GM12878 (cell line): Measurements from ENCODE around the gene DAAM2. TPM values are rescaled to one million over a fixed set of nuclear protein-coding genes. Genes with fewer than 3 reads are reported as not detected.

Experiments
- ATAC-seq: fragments of 200-7000 bp; cut with Tn5 transposase; 3 replicates; pipeline ENCODE4 v1.9.1; 2020; ENCODE audit warnings: mild to moderate bottlenecking, moderate library complexity
- BruUV-seq: library from RNA; stranded (reverse); fragments of 400-500 nt; replicated peaks from 2 replicates; lab custom pipeline; 2021; lab: Mats Ljungman, UMichigan
- CTCF ChIA-PET: fragments of 300-600 bp; sonication (Branson Sonifier 250); formaldehyde crosslinking; extraction: SDS; loops from one replicate; lab custom pipeline; 2021; ENCODE audit warnings: inconsistent platforms; lab: Yijun Ruan, JAX
- POLR2A ChIA-PET: fragments of 350-600 bp; formaldehyde crosslinking; extraction: SDS; loops from one replicate; lab custom pipeline; 2021; ENCODE audit warnings: inconsistent platforms; lab: Charles Lee
- RAD21 ChIA-PET: fragments of 300-600 bp; sonication (Branson Sonifier 250); formaldehyde crosslinking; loops from one replicate; lab custom pipeline; 2023; ENCODE audit warnings: antibody characterized with exemption; ENCODE audit not compliant: unreplicated experiment; lab: Charles Lee
- SMC1A ChIA-PET: fragments of 300-600 bp; sonication (Branson Sonifier 250); formaldehyde crosslinking; loops from one replicate; lab custom pipeline; 2023; ENCODE audit not compliant: unreplicated experiment, uncharacterized antibody; lab: Charles Lee
- DNase-seq: peaks from one replicate; pipeline ENCODE4 v3.0.0-alpha.2; 2011; ENCODE audit warnings: low read depth, low spot score
- FAIRE-seq: peaks from 3 replicates; lab custom pipeline; 2011; peaks lifted over from hg19 to GRCh38; lab: Jason Lieb, UNC
- H2AFZ ChIP-seq: 2 replicates; pipeline ENCODE4 v1.6.0; 2011; ENCODE audit warnings: low read depth, low read length, control low read depth; ENCODE audit not compliant: control insufficient read depth
- H3K27ac ChIP-seq: 2 replicates; pipeline ENCODE4 v1.5.1; 2011; ENCODE audit warnings: control low read depth; ENCODE audit not compliant: control insufficient read depth, insufficient read depth
- H3K27me3 ChIP-seq, 2 experiments: replicated peaks in 1 of 2; 2 replicates each; pipeline versions ENCODE4 v1.6.0 to v1.6.1; 2011; ENCODE audit warnings: low read length in 1 of 2; ENCODE audit not compliant: control insufficient read depth in 2 of 2, insufficient read depth in 2 of 2
- H3K36me3 ChIP-seq, 2 experiments: 2 replicates each; pipeline ENCODE4 v1.5.1; 2011; ENCODE audit warnings: low read length in 1 of 2; ENCODE audit not compliant: control insufficient read depth in 2 of 2, insufficient read depth in 2 of 2
- H3K4me1 ChIP-seq: 2 replicates; pipeline ENCODE4 v1.6.1; 2011; ENCODE audit warnings: mild to moderate bottlenecking, low read length, moderate library complexity, mixed read lengths; ENCODE audit not compliant: control insufficient read depth, insufficient read depth
- H3K4me2 ChIP-seq: 2 replicates; pipeline ENCODE4 v1.6.0; 2011; ENCODE audit warnings: control low read depth; ENCODE audit not compliant: control insufficient read depth, insufficient read depth
- H3K4me3 ChIP-seq: fragments of 200-600 bp; sonication (generic); 2 replicates; pipeline ENCODE4 v1.5.1; 2016
- H3K79me2 ChIP-seq: 2 replicates; pipeline ENCODE4 v1.6.0; 2011; ENCODE audit warnings: low read length; ENCODE audit not compliant: control insufficient read depth, insufficient read depth
- H3K9ac ChIP-seq: 2 replicates; pipeline ENCODE4 v1.8.0; 2011; ENCODE audit warnings: low read length, control low read depth, mixed read lengths; ENCODE audit not compliant: control insufficient read depth, insufficient read depth
- H3K9me3 ChIP-seq: replicated peaks from 3 replicates; pipeline ENCODE4 v1.5.1; 2011; ENCODE audit warnings: mild to moderate bottlenecking, low read length; ENCODE audit not compliant: control insufficient read depth, insufficient read depth
- H4K20me1 ChIP-seq: 2 replicates; pipeline ENCODE4 v1.6.0; 2011; ENCODE audit not compliant: control insufficient read depth, insufficient read depth
- ATF2 ChIP-seq: IDR thresholded peaks from 2 replicates; pipeline ENCODE4 v1.6.1; 2012; ENCODE audit warnings: low read length, inconsistent platforms
- KAT2A ChIP-seq: conservative IDR thresholded peaks from 2 replicates; pipeline ENCODE4 v1.6.1; 2011; ENCODE audit warnings: low read depth, low read length; ENCODE audit not compliant: control insufficient read depth
- MYB ChIP-seq: fragments of 150-350 bp; IDR thresholded peaks from 2 replicates; pipeline ENCODE4 v1.6.1; 2014; ENCODE audit warnings: mild to moderate bottlenecking, low read depth, low read length, borderline replicate concordance
- NFXL1 ChIP-seq: fragments of 450-650 bp; IDR thresholded peaks from 2 replicates; pipeline ENCODE4 v1.6.1; 2017; ENCODE audit warnings: antibody characterized with exemption, mild to moderate bottlenecking, borderline replicate concordance
- NR2C1 ChIP-seq: fragments of 450-650 bp; IDR thresholded peaks from 2 replicates; pipeline ENCODE4 v1.6.1; 2017; ENCODE audit warnings: antibody characterized with exemption, mild to moderate bottlenecking, moderate library complexity
- PKNOX1 ChIP-seq: fragments of 450-650 bp; IDR thresholded peaks from 2 replicates; pipeline ENCODE4 v1.6.1; 2016; ENCODE audit warnings: mild to moderate bottlenecking
- POLR2AphosphoS5 ChIP-seq: IDR thresholded peaks from 2 replicates; pipeline ENCODE4 v1.6.1; 2011; ENCODE audit warnings: mild to moderate bottlenecking, low read length, inconsistent platforms
- RAD21 ChIP-seq: IDR thresholded peaks from 2 replicates; pipeline ENCODE4 v1.6.1; 2011; ENCODE audit warnings: mild to moderate bottlenecking, low read depth, low read length, moderate library complexity; ENCODE audit not compliant: insufficient read depth
- RBBP5 ChIP-seq: fragments of 200-600 bp; sonication (generic); conservative IDR thresholded peaks from 2 replicates; pipeline ENCODE4 v1.6.1; 2016
- RUNX3 ChIP-seq: IDR thresholded peaks from 2 replicates; pipeline ENCODE4 v1.6.1; 2012; ENCODE audit warnings: low read length, inconsistent platforms
- SKIL ChIP-seq: fragments of 450-650 bp; IDR thresholded peaks from 2 replicates; pipeline ENCODE4 v1.6.1; 2017; ENCODE audit warnings: mild to moderate bottlenecking, low read depth, inconsistent platforms; ENCODE audit not compliant: poor library complexity, severe bottlenecking
- SREBF2 ChIP-seq: IDR thresholded peaks from 2 replicates; pipeline ENCODE4 v1.6.1; 2012; ENCODE audit warnings: mild to moderate bottlenecking, low read length
- SUZ12 ChIP-seq: fragments of 200-600 bp; sonication (generic); IDR thresholded peaks from one replicate; pipeline ENCODE4 v1.6.1; 2018; ENCODE audit warnings: antibody characterized with exemption, mild to moderate bottlenecking; ENCODE audit not compliant: unreplicated experiment
- ZBTB40 ChIP-seq: fragments of 450-650 bp; IDR thresholded peaks from 2 replicates; pipeline ENCODE4 v1.6.1; 2016; ENCODE audit warnings: mild to moderate bottlenecking, moderate library complexity, borderline replicate concordance
- WGBS: methylation state at CpG from one replicate; pipeline ENCODE4 v1.1.6; 2016; ENCODE audit warnings: low lambda C conversion rate; ENCODE audit not compliant: insufficient replicate concordance, insufficient coverage; ENCODE audit errors: missing lambda C conversion rate; 5-methylcytosine and 5-hydroxymethylcytosine counted together
- in situ Hi-C: fragments of 300-500 bp; cut with MboI; formaldehyde crosslinking; loops from 9 replicates; pipeline ENCODE4 v1.14.3; 2018; ENCODE audit warnings: mixed read lengths
- intact Hi-C: fragments of 100-400 bp; cut with micrococcal nuclease; formaldehyde crosslinking; loops from one replicate; pipeline ENCODE4 v1.14.2; 2022; ENCODE audit not compliant: unreplicated experiment
- polyA plus RNA-seq, 11 experiments: library from polyadenylated mRNA; depleted of rRNA in 4 of 11; unstranded in 6 of 11; stranded (reverse) in 5 of 11; fragments of >200 nt; fragmentation: Nextera tagmentation in 4 of 11; fragmentation: Illumina TruSeq in 1 of 11; extraction: Ambion mirVana in 4 of 11; extraction: Trizol in 1 of 11; gene quantifications; 1 replicate in 1 of 11; 2 replicates in 10 of 11; pipeline versions ENCODE4 v1.2.1 to v1.2.3, GENCODE V29; 2011 to 2016; ENCODE audit warnings: inconsistent platforms in 2 of 11, missing spikeins in 2 of 11, low read depth in 1 of 11
- total RNA-seq, 4 experiments: library from RNA; depleted of rRNA in 3 of 4; stranded (reverse); fragments of >200 nt in 3 of 4; fragmentation: Illumina TruSeq in 1 of 4; extraction: Trizol in 1 of 4; gene quantifications; 2 replicates each; pipeline versions ENCODE4 v1.2.1 to v1.2.3, GENCODE V29; 2013 to 2021
- TF ChIP-seq, protein P1 (sequence below): fragments of 450-650 bp; IDR thresholded peaks from 2 replicates; pipeline ENCODE4 v1.6.1; 2016; ENCODE audit warnings: mild to moderate bottlenecking

Gene DAAM2
- total and polyA plus RNA-seq, 10 of the 15 experiments (the other 5 are each of a cell fraction or from before 2014, with no cell fraction given): 0.05 to 0.22 TPM; not detected in 8

- Histone ChIP-seq H3K79me2 (no peaks in the 10 kb centered on the region), H3K4me2 (no peak overlapping the region), H3K4me3 (no peak overlapping the region), H3K27ac (no peak overlapping the region), H3K9ac (no peak overlapping the region), H3K36me3 (no peaks in the 10 kb centered on the region), H2AFZ (no peak overlapping the region), H3K4me1 (no peaks in the 10 kb centered on the region), H3K27me3 (no peaks in the 10 kb centered on the region; a peak in 1 of 4 replicates), H4K20me1 (no peaks in the 10 kb centered on the region), H3K9me3 (no peaks in the 10 kb centered on the region)
- ATAC-seq: no peak
- BruUV-seq: no TSS peak
- no peak for DNase-seq
- intact Hi-C loops: no loop called here
- WGBS: 63% methylated on average over 3 of the region's 3 CpGs
- in situ Hi-C loops: no loop called here
- RAD21 ChIA-PET: no interaction called here
- SMC1A ChIA-PET: no interaction called here
- POLR2A ChIA-PET: no interaction called here
- no peak for FAIRE-seq
- CTCF ChIA-PET: interaction anchor here (9.0 kb wide), 1 partner anchor 15 kb away, joined by 135 read pairs; no protein-coding TSS in a partner anchor
- no peak for TF ChIP-seq SKIL
- TF ChIP-seq SREBF2: no peak
- no peak for TF ChIP-seq POLR2AphosphoS5
- no peak for TF ChIP-seq KAT2A
- no peak for TF ChIP-seq ATF2
- TF ChIP-seq NFXL1: no peak
- TF ChIP-seq RAD21: no peak
- TF ChIP-seq PKNOX1: no peak
- no peak for TF ChIP-seq SUZ12
- TF ChIP-seq RUNX3: no peak
- no peak for TF ChIP-seq MYB
- TF ChIP-seq, protein P1, sequence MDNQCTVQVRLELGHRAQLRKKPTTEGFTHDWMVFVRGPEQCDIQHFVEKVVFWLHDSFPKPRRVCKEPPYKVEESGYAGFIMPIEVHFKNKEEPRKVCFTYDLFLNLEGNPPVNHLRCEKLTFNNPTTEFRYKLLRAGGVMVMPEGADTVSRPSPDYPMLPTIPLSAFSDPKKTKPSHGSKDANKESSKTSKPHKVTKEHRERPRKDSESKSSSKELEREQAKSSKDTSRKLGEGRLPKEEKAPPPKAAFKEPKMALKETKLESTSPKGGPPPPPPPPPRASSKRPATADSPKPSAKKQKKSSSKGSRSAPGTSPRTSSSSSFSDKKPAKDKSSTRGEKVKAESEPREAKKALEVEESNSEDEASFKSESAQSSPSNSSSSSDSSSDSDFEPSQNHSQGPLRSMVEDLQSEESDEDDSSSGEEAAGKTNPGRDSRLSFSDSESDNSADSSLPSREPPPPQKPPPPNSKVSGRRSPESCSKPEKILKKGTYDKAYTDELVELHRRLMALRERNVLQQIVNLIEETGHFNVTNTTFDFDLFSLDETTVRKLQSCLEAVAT: no peak
- TF ChIP-seq ZBTB40: no peak
- TF ChIP-seq NR2C1: no peak
- TF ChIP-seq RBBP5: no peak
Measured at GRCh38 chr6:39849228-39849627, 57.1 kb downstream of the DAAM2 start.
